Hepatocyte (in vitro differentiated cells): ENCODE measurements around the gene NOVA1. TPM values are rescaled to one million over a fixed set of nuclear protein-coding genes. Genes with fewer than 3 reads are reported as not detected.

Experiments
- DNase-seq: peaks from one replicate; pipeline ENCODE4 v3.0.0-alpha.2; 2016; ENCODE audit warnings: low spot score
- H2AFZ ChIP-seq: fragments of 200-600 bp; sonication (generic); 2 replicates; pipeline ENCODE4 v1.6.0; 2016; ENCODE audit warnings: antibody characterized with exemption, mild to moderate bottlenecking
- H3K27ac ChIP-seq: fragments of 200-600 bp; sonication (generic); 2 replicates; pipeline ENCODE4 v1.5.1; 2016; ENCODE audit warnings: mild to moderate bottlenecking
- H3K27me3 ChIP-seq: fragments of 200-600 bp; sonication (generic); 2 replicates; pipeline ENCODE4 v1.6.1; 2016
- H3K36me3 ChIP-seq: fragments of 200-600 bp; sonication (generic); replicated peaks from 2 replicates; pipeline ENCODE4 v1.5.1; 2016; ENCODE audit warnings: low read depth; ENCODE audit not compliant: insufficient read depth
- H3K4me1 ChIP-seq: fragments of 200-600 bp; sonication (generic); 2 replicates; pipeline ENCODE4 v1.5.1; 2016; ENCODE audit warnings: mild to moderate bottlenecking, moderate library complexity; ENCODE audit not compliant: insufficient read depth
- H3K4me2 ChIP-seq: fragments of 200-600 bp; sonication (generic); 2 replicates; pipeline ENCODE4 v1.6.0; 2016
- H3K4me3 ChIP-seq: fragments of 200-600 bp; sonication (generic); 2 replicates; pipeline ENCODE4 v1.5.1; 2016; ENCODE audit warnings: mild to moderate bottlenecking
- H3K79me2 ChIP-seq: fragments of 200-600 bp; sonication (generic); 2 replicates; pipeline ENCODE4 v1.6.0; 2017; ENCODE audit warnings: mild to moderate bottlenecking
- H3K9me2 ChIP-seq: fragments of 200-600 bp; sonication (generic); replicated peaks from 2 replicates; pipeline ENCODE4 v1.6.0; 2017; ENCODE audit warnings: mild to moderate bottlenecking; ENCODE audit not compliant: insufficient read depth
- H3K9me3 ChIP-seq: fragments of 200-600 bp; sonication (generic); 2 replicates; pipeline ENCODE4 v1.5.1; 2016; ENCODE audit warnings: low read depth, mild to moderate bottlenecking
- H4K20me1 ChIP-seq: fragments of 200-600 bp; sonication (generic); 2 replicates; pipeline ENCODE4 v1.6.0; 2016; ENCODE audit warnings: mild to moderate bottlenecking; ENCODE audit not compliant: insufficient read depth, poor library complexity, severe bottlenecking
- CTCF ChIP-seq: fragments of 200-600 bp; sonication (generic); IDR thresholded peaks from 2 replicates; pipeline ENCODE4 v1.5.1; 2016; ENCODE audit warnings: antibody characterized with exemption, mild to moderate bottlenecking; ENCODE audit not compliant: poor library complexity
- EZH2 ChIP-seq: fragments of 200-600 bp; sonication (generic); IDR thresholded peaks from 2 replicates; pipeline ENCODE4 v1.6.1; 2016; ENCODE audit warnings: antibody characterized with exemption, mild to moderate bottlenecking, borderline replicate concordance
- EZH2phosphoT487 ChIP-seq: fragments of 200-600 bp; sonication (generic); IDR thresholded peaks from one replicate; pipeline ENCODE4 v1.6.1; 2018; ENCODE audit warnings: antibody characterized with exemption, mild to moderate bottlenecking, low read depth, moderate library complexity; ENCODE audit not compliant: unreplicated experiment, severe bottlenecking
- WGBS: methylation state at CpG from one replicate; pipeline ENCODE4 v1.1.6; 2016; ENCODE audit warnings: low lambda C conversion rate; ENCODE audit errors: missing lambda C conversion rate; 5-methylcytosine and 5-hydroxymethylcytosine counted together
- polyA plus RNA-seq: library from polyadenylated mRNA; unstranded; fragments of >200 nt; fragmentation: Nextera tagmentation; extraction: Ambion mirVana; gene quantifications from 2 replicates; pipeline ENCODE4 v1.2.1, GENCODE V29; 2016
- total RNA-seq: library from RNA; depleted of rRNA; stranded (reverse); fragments of >200 nt; gene quantifications from 2 replicates; pipeline ENCODE4 v1.2.3, GENCODE V29; 2014

NOVA1 gene
- total and polyA plus RNA-seq, 2 experiments from 2014 or later, result 1.7 to 2.7 TPM

- DNase-seq, result no peak
- Histone ChIP-seq H3K9me2 (no peaks in the 10 kb centered on the region), H3K4me1 (no peaks in the 10 kb centered on the region), H3K36me3 (no peaks in the 10 kb centered on the region), H3K4me3 (no peak overlapping the region), H2AFZ (no peak overlapping the region), H3K9me3 (no peaks in the 10 kb centered on the region), H3K79me2 (no peaks in the 10 kb centered on the region), H3K4me2 (no peak overlapping the region), H3K27me3 (no peaks in the 10 kb centered on the region), H4K20me1 (no peaks in the 10 kb centered on the region), H3K27ac (no peak overlapping the region)
- 71% methylated on average over 7 of the region's 7 CpGs for WGBS
- TF ChIP-seq CTCF (no peak), EZH2phosphoT487 (no peak), EZH2 (no peak)
Measured at GRCh38 chr14:26415618-26416123, 182.2 kb downstream of the NOVA1 start.

- H2AFZ ChIP-seq, result no peak overlapping the region
- H3K27me3 ChIP-seq, result no peaks in the 10 kb centered on the region
- TF ChIP-seq EZH2phosphoT487 (no peak), EZH2 (no peak), CTCF (no peak)
- no peaks in the 10 kb centered on the region for H3K4me1 ChIP-seq
- H3K27ac ChIP-seq, result no peak overlapping the region
- no peaks in the 10 kb centered on the region for H3K79me2 ChIP-seq
- H3K9me3 ChIP-seq, result no peaks in the 10 kb centered on the region
- no peak overlapping the region for H3K4me3 ChIP-seq
- peak; percentile 19 for DNase-seq
- H4K20me1 ChIP-seq, result no peaks in the 10 kb centered on the region
- no peaks in the 10 kb centered on the region for H3K36me3 ChIP-seq
- H3K4me2 ChIP-seq, result no peak overlapping the region
- no peaks in the 10 kb centered on the region for H3K9me2 ChIP-seq
Measured at GRCh38 chr14:26414926-26415325, 182.9 kb downstream of the NOVA1 start.

GRCh38 chr14:26414103-26414502 is 183.7 kb downstream of the NOVA1 start:
- Histone ChIP-seq H3K4me3 (no peak overlapping the region), H3K4me1 (no peaks in the 10 kb centered on the region), H3K4me2 (no peak overlapping the region), H3K9me3 (no peaks in the 10 kb centered on the region), H3K79me2 (no peaks in the 10 kb centered on the region), H3K36me3 (no peaks in the 10 kb centered on the region), H3K27me3 (no peaks in the 10 kb centered on the region), H2AFZ (no peak overlapping the region), H4K20me1 (no peaks in the 10 kb centered on the region), H3K9me2 (no peaks in the 10 kb centered on the region), H3K27ac (no peak overlapping the region)
- no peak for DNase-seq
- WGBS, result 65% methylated on average over 1 of the region's 1 CpG
- no peak for TF ChIP-seq EZH2
- TF ChIP-seq CTCF, result no peak
- no peak for TF ChIP-seq EZH2phosphoT487

- no peak for DNase-seq
- Histone ChIP-seq H3K27ac (no peak overlapping the region), H3K9me2 (no peaks in the 10 kb centered on the region), H4K20me1 (no peaks in the 10 kb centered on the region), H3K4me3 (no peak overlapping the region), H3K4me2 (no peak overlapping the region), H3K27me3 (no peaks in the 10 kb centered on the region), H3K36me3 (no peaks in the 10 kb centered on the region), H2AFZ (no peak overlapping the region), H3K4me1 (no peaks in the 10 kb centered on the region), H3K79me2 (no peaks in the 10 kb centered on the region), H3K9me3 (no peaks in the 10 kb centered on the region)
- TF ChIP-seq CTCF (no peak), EZH2 (no peak), EZH2phosphoT487 (no peak)
- 55% methylated on average over 3 of the region's 3 CpGs for WGBS
Measured at GRCh38 chr14:26412421-26412820, 185.4 kb downstream of the NOVA1 start.
